GM08714 (cell line): ENCODE measurements around the gene UGT1A6.
"Not testable (repeated sequence)": the region's sequence is repeated elsewhere in the genome, so short reads cannot be mapped to it uniquely, and the experiment has no call there.

Experiments used
- H3K4me3 ChIP-seq: fragments of 200-500 bp; sonication (Bioruptor generic); 2 replicates; pipeline ENCODE4 v1.5.1; 2014; ENCODE audit warnings: mild to moderate bottlenecking, low read length, inconsistent platforms
- ZNF274 ChIP-seq: IDR thresholded peaks from 2 replicates; pipeline ENCODE4 v1.6.1; 2012; ENCODE audit warnings: mild to moderate bottlenecking, low read depth, low read length

UGT1A6 gene

DNA sequence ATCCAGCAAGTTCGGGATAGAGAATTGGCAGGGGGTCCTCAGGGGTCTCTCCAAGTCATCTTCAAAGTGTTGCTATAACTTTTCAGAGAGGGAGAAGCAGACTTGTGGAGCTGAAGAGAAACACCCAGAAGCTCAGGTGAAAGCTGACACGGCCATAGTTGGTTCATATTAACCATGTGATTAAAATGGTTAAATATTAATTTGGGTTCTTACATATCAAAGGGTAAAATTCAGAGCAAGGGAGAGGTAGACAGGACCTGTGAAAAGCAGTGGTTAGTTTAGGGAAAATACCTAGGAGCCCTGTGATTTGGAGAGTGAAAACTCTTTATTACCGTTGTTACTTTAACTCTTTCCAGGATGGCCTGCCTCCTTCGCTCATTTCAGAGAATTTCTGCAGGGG lies at the start of gene UGT1A6:
Gene UGT1A6 (plus strand): TSS at position 243 of the 400 bp plus-strand sequence. CDS start 115 bp downstream, at position 358.
- no peak within 1 kb of the TSS for H3K4me3 ChIP-seq
- no peak for TF ChIP-seq ZNF274

DNA sequence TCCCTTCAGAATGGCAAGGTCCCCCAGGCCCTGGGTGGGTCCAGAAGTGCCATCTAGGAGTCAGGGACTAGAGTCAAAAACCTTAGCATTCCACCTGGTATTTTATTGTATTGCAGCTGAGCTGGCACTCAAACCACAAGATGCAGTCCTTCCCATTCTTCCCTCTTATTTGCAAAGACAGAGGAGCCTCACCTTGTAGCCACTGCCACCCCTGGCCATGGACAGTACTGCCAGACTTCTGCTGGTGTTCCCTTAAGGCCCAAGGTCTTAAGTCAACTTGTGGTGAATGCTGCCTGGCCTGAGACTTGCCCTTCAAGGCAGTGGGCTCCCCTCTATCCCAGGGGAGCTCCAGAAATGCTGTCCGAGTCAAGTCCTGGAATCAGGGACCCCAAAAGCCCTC lies 49.6 kb upstream of the UGT1A6 start:
- TF ChIP-seq ZNF274 = no peak
- no peak overlapping the region for H3K4me3 ChIP-seq

DNA sequence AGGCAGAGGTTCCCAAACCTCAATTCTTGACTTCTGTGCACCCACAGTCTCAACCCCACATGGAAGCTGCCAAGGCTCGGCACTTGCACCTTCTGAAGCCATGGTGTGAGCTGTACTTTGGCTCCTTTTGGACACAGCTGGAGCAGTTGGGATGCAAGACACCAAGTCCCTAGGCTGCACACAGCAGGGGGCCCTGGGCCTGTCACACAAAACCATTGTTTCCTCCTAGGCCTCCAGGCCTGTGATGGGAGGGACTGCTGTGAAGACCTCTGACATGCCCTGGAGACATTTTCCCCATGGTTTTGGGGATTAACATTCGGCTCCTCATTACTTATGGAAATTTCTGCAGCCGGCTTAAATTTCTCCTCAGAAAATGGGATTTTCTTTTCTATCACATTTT lies 46.7 kb upstream of the UGT1A6 start:
- H3K4me3 ChIP-seq = not testable (repeated sequence)

DNA sequence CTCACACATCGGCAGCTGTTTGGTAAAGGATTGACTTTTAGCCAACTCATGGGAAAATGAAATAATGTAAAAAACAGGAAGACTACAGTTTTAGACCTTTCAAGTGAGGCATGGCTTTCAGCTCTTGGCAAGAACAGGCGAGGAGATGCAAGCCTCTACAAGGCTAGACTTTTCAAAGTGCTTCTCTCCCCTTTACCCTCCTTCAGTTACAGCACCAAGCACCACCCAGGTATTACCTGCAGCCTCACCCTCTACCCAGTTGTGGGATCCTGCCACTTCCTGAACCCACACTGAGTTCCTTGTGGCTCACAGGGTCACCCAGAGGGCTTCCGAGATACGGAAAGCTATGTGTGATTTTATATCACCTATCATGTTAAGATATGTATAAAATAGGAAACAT lies 41.7 kb upstream of the UGT1A6 start:
- no peak for TF ChIP-seq ZNF274

DNA sequence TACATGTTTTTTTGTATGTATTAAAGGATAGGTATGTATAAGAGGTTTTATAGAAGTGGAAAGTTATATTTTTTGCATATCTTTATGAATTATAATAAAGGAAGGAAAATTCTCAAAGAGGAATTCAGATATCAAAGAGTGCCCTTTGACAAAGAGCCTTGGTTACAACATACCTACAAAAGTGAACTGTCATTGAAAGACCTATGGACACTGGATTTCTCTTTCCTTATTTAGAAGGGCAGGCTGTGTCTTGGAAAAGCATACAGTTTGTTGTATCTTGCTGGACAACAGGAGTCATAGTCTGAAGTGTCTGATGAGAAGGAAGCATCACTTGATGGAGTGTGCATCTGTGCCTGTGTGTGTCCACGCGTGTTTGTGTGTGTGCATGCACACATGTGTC lies 41.3 kb upstream of the UGT1A6 start:
- TF ChIP-seq ZNF274 = no peak
- no peak overlapping the region for H3K4me3 ChIP-seq

More for the DNA sequence above, 41.7 kb upstream of the UGT1A6 start:
- H3K4me3 ChIP-seq = no peak overlapping the region

DNA sequence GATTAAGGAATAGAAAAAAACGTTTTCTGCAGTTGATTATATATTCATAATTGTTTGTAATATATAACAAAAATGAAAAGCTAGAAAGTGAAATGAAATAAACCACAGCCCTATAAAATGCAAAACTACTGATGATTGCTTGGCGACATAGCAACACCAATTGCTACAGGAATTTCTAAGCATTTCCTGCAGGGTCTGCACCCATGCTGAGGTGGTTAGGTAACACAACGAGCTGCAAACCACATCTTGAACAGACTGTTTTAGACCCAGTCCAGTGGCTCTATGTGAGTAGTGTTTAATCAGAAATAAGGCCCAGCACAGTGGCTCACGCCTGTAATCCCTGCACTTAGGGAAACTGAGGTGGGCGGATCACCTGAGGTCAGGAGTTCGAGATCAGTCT lies 38.2 kb upstream of the UGT1A6 start:
- no peak for TF ChIP-seq ZNF274
- no peak overlapping the region for H3K4me3 ChIP-seq

DNA sequence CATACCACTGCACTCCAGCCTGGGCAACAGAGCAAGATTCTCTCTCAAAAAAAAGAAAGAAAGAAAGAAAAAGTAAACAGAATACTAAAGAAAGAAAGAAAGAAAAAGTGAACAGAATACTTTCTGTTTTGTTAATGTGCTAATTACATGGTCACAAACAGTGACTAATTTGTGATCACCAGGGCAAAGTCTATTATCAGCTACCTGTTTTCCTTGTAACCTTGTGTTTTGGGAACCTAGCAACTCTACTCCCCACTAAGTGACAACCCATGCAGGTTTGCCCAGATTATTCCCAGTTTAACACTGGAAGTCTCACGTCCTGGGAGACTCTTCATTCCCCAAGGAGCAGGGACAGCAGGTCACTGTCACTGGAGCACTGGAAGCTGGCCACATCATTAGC lies 37.6 kb upstream of the UGT1A6 start:
- TF ChIP-seq ZNF274 = no peak
- no peak overlapping the region for H3K4me3 ChIP-seq

DNA sequence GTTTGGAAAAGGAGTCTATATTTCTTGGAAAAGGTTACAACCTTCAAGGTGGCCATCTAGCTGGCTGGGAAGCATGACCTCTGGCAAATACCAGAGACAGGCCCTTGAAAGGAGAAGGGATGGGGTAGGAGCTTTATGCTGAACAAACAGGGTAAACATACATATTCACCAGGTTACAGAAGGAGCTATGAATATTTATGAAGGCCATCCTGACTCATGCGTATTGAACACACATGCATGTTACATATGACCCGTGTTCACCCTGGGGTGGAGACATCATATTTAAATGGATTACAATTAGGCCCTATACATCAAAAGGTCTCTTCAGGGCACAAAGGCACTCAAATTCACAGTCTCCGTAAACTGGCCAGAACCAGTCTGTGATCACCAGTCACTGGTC lies 36.7 kb upstream of the UGT1A6 start:
- H3K4me3 ChIP-seq = not testable (repeated sequence)

DNA sequence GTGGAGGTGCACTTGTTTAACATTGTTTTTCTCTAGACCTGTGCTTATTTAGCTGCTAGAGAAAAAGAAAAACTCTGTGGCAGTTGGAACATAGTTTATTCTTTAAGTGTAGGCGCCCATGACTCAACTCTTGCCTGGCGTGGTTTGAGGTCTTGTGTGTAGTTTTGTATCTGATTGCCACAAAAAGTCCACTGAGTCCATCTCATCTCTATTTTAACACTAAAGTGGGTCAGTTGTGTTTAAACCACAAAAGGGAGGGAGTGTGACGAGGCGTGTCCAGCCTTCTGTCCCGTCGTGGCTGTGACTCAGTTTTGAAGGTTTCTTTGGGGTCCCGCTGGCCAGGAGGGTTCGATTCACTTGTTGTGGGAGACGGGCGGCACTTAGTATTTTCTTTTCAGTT lies 36.2 kb upstream of the UGT1A6 start:
- no peak for TF ChIP-seq ZNF274
- no peak overlapping the region for H3K4me3 ChIP-seq

DNA sequence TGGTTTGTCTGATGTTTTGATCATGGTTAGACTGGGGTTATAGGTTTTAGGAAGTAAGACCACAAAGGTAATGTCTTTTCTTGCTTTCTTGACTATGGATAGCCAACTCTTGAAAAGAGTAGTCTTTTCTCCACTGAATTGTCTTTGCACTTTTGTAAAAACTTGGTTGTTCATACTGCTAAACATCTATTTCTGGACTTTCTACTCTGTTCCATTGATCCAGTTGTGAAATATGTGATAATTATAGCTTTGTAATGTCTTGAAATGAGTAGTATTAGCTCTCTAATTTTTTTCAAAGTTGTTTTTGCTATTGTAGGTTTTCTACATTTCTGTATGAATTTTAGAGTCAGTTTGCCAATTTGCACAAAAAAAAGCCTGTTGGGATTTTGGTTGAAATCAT lies 34.1 kb upstream of the UGT1A6 start:
- no peak overlapping the region for H3K4me3 ChIP-seq
- TF ChIP-seq ZNF274 = no peak

DNA sequence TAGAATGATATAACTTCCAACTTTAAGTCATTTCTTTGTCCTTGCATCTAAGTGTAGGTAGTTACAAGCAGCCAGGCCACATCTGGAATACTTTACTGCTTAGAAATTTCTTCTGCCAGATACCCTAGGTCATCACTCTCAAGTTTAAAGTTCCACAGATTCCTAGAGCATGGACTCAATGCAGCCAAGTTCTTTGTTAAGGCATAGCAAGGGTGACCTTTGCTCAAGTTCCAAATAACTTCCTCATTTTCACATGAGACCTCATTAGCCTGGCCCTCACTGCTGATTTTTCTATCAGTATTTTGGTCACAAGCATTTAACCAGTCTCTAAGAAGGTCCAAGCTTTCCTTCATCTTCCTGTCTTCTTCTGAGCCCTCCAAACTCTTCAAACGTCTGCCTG lies 28.8 kb upstream of the UGT1A6 start:
- no peak for TF ChIP-seq ZNF274
- no peak overlapping the region for H3K4me3 ChIP-seq

DNA sequence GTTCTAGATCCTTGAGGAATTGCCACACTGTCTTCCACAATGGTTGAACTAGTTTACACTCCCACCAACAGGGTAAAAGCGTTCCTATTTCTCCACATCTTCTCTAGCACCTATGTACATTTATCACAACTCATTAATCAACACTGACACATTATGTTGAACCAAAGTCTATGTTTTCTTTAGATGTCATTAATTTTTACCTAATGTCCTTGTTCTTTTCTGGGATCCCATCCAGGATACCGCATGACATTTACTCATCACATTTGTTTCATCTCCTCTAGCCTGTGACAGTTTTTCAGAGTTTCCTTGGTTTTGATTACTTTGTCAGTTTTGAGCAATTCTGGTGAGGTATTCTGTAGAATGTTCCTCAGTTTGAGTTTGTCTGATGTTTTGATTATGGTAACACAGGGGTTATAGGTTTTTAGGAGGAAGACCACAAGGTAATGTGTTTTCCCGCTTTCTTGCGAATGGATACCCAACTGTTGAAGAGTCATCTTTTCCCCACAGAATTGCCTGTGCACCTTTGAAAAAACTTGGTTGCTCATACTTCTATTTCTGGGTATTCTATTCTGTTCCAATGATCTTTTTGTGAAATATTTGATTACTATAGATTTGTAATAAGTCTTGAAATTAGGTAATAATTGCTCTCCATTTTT lies 24.0 kb upstream of the UGT1A6 start:
- H3K4me3 ChIP-seq = no peak overlapping the region
- TF ChIP-seq ZNF274 = no peak

DNA sequence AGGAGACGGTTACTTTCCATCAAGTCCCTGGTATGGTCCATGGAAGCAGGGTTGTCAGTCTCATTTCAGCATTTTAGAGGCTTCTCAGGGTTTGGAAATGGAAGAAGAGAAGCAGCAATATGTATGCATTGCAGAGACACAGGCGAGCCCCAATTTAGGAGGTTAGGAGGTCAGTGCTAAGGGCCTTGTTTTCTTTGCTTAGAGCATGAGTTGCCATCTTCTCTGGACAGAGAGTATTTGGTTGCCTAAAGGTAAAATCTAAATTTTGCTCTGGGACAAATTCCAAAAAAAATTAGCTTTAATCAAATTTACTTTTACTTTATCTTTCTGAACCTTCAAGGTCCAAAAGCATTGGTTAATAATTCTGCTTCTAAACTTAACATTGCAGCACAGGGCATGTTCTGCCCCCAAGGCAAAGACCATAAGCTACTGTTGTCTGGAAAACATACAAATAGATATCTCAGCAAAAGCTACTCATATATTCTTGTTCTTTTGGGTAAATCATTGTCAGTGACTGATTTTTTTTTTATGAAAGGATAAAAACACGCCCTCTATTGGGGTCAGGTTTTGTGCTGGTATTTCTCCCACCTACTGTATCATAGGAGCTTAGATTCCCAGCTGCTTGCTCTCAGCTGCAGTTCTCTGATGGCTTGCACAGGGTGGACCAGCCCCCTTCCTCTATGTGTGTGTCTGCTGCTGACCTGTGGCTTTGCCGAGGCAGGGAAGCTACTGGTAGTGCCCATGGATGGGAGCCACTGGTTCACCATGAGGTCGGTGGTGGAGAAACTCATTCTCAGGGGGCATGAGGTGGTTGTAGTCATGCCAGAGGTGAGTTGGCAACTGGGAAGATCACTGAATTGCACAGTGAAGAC lies 21.2 kb upstream of the UGT1A6 start, which contains the start of gene UGT1A9:
Gene UGT1A9 (plus strand): TSS at position 609 of the 872 bp plus-strand sequence. CDS start 37 bp downstream, at position 646.
- no peak within 1 kb of the TSS for H3K4me3 ChIP-seq
- TF ChIP-seq ZNF274 = no peak

DNA sequence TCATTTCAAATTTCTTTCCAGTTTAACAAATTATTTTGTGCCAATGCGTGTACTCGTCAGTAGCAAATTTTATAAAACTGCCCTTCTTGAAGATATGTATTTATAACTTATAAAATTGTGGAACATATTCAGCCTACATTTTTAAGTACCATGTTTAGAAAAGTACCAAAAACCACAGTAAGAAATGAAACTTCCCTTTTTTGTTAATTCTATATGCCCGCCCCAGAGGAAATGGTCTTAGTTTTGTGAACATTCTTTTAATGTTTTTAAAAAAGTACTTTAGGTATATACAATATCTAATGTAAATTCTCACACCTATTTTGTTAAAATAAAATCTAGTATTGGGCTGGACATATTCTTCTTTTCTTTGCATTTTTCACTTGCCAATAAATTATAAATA lies 19.8 kb upstream of the UGT1A6 start:
- no peak for TF ChIP-seq ZNF274
- H3K4me3 ChIP-seq = no peak overlapping the region

DNA sequence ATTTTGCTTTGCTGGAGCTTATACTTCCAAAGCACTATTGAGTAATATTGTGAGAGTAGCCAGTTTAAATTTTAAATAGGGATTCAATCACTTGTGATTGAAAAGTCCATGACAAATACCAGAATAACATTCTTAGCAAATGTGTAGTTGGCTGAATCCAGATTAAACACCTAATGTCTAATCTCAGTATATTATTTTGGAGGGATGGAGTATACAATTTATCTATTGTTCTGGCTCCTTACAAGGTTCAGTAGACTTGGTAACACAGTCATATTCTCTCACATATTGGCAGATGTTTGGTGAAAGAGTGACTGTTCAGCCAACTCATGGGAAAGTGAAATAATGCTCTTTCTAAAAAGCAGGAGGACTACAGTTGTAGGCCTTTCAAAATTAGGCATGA lies 18.8 kb upstream of the UGT1A6 start:
- no peak overlapping the region for H3K4me3 ChIP-seq
- TF ChIP-seq ZNF274 = no peak
